Activated CD4-positive, alpha-beta T cell treated with anti-CD3 and anti-CD28 coated beads, Interleukin-2, amount 50 U/mL, for 16 hours (primary cell): ENCODE measurements around the gene CAMTA1.
"Not testable (repeated sequence)": the region's sequence is repeated elsewhere in the genome, so short reads cannot be mapped to it uniquely, and the experiment has no call there.

Experiments used
- DNase-seq: peaks from one replicate; pipeline ENCODE4 v3.0.0-alpha.2; 2020

CAMTA1 gene

GRCh38 chr1:7366286-7366954, 581.2 kb downstream of the CAMTA1 start:
- DNase-seq = no peak

DNA sequence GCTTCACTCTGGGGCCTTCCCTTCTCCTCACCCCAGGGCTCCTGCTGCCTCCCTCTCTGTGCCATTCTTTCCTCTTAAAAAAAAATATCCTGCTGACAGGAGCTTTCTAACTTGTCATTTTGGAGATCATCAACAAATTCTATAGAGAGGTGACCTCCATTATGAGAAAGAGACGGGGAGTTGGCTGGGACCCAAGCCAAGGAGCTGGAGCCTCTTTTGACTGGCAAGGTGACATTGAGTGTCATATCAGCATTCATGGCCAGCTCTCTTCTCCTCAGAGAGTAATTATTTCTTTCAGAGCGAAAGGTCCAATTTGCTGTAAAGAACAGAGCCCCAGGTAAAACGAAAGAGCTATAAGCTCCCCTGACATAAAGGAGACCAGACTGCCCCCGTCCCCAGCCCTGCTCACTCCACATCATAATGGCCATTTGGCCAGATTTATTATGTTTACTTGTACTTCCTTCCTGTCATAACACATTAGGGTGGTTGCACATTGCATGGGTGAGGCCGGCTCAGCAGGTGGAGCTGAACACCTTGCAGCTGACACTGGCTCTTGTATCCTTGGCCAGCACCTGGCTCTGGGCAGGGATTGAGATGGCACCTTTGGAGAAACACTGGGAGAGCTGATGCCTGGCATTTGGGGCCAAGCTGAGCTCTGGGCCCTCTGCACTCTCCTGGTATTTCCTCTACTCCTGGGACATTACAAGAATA, 581.9 kb downstream of the CAMTA1 start:
- DNase-seq = no peak

GRCh38 chr1:7369866-7370265, 584.6 kb downstream of the CAMTA1 start:
- DNase-seq = no peak

GRCh38 chr1:7371926-7372325, 586.7 kb downstream of the CAMTA1 start:
- DNase-seq = no peak

- DNase-seq = no peak
These were observed 587.3 kb downstream of the CAMTA1 start for GRCh38 chr1:7372477-7373120.

GRCh38 chr1:7373251-7373650, 588.0 kb downstream of the CAMTA1 start:
- DNase-seq = no peak

DNA sequence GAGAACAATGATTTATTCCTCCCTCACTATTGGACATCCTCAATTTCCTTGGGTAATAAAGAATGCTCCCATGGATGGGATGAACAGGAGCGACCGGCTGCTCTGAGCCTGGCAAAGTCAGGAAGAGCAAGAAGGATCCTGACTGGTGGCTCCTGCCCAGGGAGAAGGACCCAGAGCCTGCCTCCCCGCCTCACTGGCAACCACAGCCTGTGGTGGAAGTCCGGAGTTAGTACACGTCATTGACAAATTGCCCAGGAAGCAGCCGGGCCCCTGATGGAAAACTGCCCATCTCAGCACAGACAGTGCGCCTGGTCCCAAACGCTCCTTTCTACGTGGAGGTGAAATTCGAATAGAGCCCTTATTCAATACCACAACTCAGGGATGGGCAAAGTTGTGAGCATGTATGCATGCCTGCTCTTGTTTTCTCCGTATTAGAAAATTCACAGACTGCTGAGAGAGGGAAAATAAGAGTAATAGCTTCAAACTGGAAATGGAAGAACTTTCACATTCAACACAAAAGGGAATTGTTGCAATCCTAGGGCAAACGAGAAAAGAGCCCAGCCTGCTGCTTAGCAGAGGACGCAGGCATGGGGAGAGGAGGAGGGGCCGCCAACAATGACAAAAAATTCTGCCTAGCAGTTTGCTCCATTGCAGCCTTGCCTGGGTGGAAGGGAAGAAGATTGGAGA, 588.8 kb downstream of the CAMTA1 start:
- DNase-seq = no peak

- DNase-seq = no peak
These were observed 589.4 kb downstream of the CAMTA1 start for GRCh38 chr1:7374563-7375160.

GRCh38 chr1:7375329-7375728, 590.1 kb downstream of the CAMTA1 start:
- no peak for DNase-seq

GRCh38 chr1:7375781-7376660, 590.8 kb downstream of the CAMTA1 start:
- DNase-seq = no peak

- no peak for DNase-seq
These were observed 591.4 kb downstream of the CAMTA1 start for GRCh38 chr1:7376676-7377075.

- no peak for DNase-seq
These were observed 593.3 kb downstream of the CAMTA1 start for GRCh38 chr1:7378346-7379130.

- DNase-seq = no peak
These were observed 594.3 kb downstream of the CAMTA1 start for GRCh38 chr1:7379441-7379971.

DNA sequence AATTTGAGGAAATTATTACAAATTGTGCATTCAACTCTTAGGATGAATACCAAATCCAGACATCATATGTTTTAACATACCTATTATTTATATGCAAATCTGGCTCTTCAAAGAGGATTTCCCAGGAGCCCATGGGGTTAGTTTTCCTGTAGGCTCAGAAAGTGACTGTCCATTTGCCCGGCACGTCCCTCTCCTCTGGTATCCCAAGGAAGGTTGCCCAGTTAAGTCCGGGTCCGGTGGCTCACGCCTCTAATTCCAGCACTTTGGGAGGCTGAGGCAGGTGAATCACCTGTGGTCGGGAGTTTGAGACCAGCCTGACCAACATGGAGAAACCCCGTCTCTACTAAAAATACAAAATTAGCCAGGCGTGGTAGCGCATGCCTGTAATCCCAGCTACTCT, 594.8 kb downstream of the CAMTA1 start:
- not testable (repeated sequence) for DNase-seq

GRCh38 chr1:7380712-7381111, 595.5 kb downstream of the CAMTA1 start:
- no peak for DNase-seq

GRCh38 chr1:7381729-7382128, 596.5 kb downstream of the CAMTA1 start:
- DNase-seq = not testable (repeated sequence)

GRCh38 chr1:7382971-7383370, 597.7 kb downstream of the CAMTA1 start:
- no peak for DNase-seq

GRCh38 chr1:7383671-7384520, 598.6 kb downstream of the CAMTA1 start:
- DNase-seq = no peak

GRCh38 chr1:7384679-7385078, 599.4 kb downstream of the CAMTA1 start:
- no peak for DNase-seq
